ENCODE data around the gene NOTO.

NOTO gene

DNA sequence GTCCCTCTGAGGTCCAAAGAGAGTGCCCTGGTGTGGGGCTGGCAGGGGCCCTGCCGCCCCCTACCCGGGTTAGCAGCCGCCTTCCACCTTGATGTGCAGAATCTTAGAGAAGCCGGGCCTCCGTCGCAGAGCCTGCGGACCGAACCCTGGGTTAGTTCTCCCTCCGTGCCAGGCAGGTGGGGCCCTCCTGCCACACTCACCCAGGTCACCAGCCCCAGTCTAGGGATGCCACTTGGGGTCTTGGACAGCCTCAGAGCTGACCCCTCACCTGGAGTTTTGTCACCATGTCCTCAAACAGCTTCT lies 56.5 kb downstream of the NOTO start:
- DNase-seq: no peak

GRCh38 chr2:73259276-73259675 lies 56.9 kb downstream of the NOTO start:
- no peak for DNase-seq

DNA sequence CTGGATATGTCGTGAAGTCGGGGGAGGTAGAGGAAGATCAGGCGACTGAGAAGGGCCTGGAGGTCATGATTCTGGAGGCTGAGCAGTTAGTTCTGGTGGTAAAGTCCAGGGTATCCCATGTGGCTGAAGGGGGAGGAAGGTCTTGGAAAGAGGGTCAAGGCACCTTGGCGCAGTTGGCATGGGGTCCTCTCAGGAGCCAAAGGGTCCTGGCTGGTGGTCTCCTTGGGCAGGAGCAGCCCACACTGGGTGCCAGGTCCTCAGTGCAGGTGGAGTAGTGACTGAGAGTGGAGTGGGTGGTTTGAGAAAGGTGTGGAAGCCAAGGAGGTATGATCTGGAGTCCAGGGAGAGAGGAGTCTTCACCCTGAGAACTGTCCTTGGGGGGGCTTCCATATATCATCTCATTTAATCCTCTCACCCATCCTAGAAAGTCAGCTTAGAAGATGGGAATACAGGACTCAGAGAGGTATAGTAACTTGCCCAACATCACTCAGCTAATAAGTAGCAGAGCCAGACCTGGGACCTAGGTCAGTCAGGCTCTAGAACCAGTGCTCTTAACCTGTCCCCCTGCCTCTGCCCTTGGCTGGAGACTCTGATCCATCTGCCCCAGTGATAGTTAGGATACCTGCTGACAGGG lies 57.4 kb downstream of the NOTO start:
- no peak for DNase-seq

DNA sequence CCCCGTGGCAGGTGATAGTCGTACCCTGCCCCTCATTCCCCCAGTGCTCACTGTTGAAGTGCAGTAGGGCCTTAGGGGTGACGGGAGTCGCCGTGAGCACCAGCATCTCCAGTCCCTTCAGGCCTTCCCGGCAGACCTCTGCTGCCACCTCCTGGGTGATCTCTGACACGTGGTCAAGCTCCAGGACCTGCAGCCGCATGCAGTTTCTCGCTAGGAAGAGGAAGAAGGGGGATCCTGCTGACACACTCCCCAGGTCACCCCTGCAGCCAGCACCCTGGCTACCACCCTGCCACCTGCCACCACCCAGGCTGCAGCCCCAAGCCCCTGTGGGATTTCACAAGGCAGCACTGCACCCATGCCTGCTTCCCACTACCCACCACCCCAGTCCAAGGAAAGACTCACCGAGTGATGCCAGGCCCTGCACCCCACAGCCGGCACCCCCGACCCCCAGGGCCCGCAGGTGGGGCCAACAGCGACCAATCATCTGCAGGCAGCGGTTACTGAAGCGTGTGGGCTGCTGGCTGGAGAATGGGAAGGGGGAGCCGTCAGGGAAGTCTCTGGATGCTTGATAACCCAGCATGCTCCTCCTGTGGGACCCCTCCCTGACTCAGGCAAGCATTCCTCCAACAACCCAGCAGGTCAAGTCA lies 58.1 kb downstream of the NOTO start:
- peak; percentile 56 for DNase-seq
